ENCODE results near the gene TSHZ2.
"Not testable (repeated sequence)": the region's sequence is repeated elsewhere in the genome, so short reads cannot be mapped to it uniquely, and the experiment has no call there.

Gene TSHZ2

GRCh38 chr20:53399592-53400335, 427.6 kb downstream of the TSHZ2 start:
- no peak for DNase-seq

GRCh38 chr20:53402233-53403005, 430.3 kb downstream of the TSHZ2 start:
- DNase-seq = no peak

- no peak for DNase-seq
Observed at GRCh38 chr20:53403029-53403428, 430.9 kb downstream of the TSHZ2 start.

- DNase-seq = no peak
Observed at GRCh38 chr20:53405139-53405538, 433.0 kb downstream of the TSHZ2 start.

GRCh38 chr20:53406580-53406979, 434.4 kb downstream of the TSHZ2 start:
- no peak for DNase-seq

- peak; percentile 61 for DNase-seq
Observed at GRCh38 chr20:53408691-53409446, 436.7 kb downstream of the TSHZ2 start.

- peak; percentile 48 for DNase-seq
Observed at GRCh38 chr20:53409447-53409717, 437.2 kb downstream of the TSHZ2 start.

- no peak for DNase-seq
Observed at GRCh38 chr20:53411129-53411528, 439.0 kb downstream of the TSHZ2 start.

- DNase-seq = no peak
Observed at GRCh38 chr20:53411891-53412290, 439.7 kb downstream of the TSHZ2 start.

GRCh38 chr20:53412577-53413185, 440.5 kb downstream of the TSHZ2 start:
- peak; percentile 65 for DNase-seq

- no peak for DNase-seq
Observed at GRCh38 chr20:53413186-53413631, 441.1 kb downstream of the TSHZ2 start.

- not testable (repeated sequence) for DNase-seq
Observed at GRCh38 chr20:53413845-53414244, 441.7 kb downstream of the TSHZ2 start.

- DNase-seq = no peak
Observed at GRCh38 chr20:53419693-53420460, 447.7 kb downstream of the TSHZ2 start.

- DNase-seq = no peak
Observed at GRCh38 chr20:53421343-53421742, 449.2 kb downstream of the TSHZ2 start.

- DNase-seq = no peak
Observed at GRCh38 chr20:53422039-53422438, 449.9 kb downstream of the TSHZ2 start.

- no peak for DNase-seq
Observed at GRCh38 chr20:53423587-53424146, 451.5 kb downstream of the TSHZ2 start.

- DNase-seq = no peak
Observed at GRCh38 chr20:53425481-53425880, 453.3 kb downstream of the TSHZ2 start.

GRCh38 chr20:53425941-53426340, 453.8 kb downstream of the TSHZ2 start:
- no peak for DNase-seq

- DNase-seq = peak; percentile 51
Observed at GRCh38 chr20:53426766-53427312, 454.7 kb downstream of the TSHZ2 start.

- no peak for DNase-seq
Observed at GRCh38 chr20:53427951-53428350, 455.8 kb downstream of the TSHZ2 start.

GRCh38 chr20:53428588-53428987, 456.4 kb downstream of the TSHZ2 start:
- DNase-seq = no peak

- no peak for DNase-seq
Observed at GRCh38 chr20:53428996-53429395, 456.8 kb downstream of the TSHZ2 start.

Measured in eye (tissue), 1 donor.